ENCODE results near the gene TMEFF1.
A peak's percentile ranks its signal among the peaks of the same experiment; 100 is the strongest.

The TMEFF1 gene

DNA sequence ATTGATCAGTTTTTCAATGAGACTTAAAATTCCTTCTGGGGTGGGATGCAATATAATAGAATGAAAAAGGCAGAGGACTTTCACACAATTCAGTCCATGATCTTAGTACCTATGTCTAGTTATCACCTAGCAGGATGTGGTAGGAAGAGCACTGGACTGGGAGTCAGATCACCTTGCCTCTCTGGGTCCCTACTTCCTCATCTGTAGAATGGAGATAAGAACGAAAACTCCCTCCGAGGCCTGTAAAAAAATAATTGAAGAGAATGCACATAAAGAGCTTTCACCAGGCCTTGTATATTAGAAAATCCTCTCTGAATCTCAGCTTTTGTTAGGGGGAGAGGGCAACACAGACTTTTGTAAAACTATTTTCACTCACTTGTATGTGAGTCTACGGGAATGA lies 681 bp upstream of the TMEFF1 start:
- Histone ChIP-seq H4K20me1 (ENCODE audit: low read depth, low read length) (no peaks in the 10 kb centered on the region), H3K9ac (ENCODE audit: low read length) (peak overlapping the region; percentile 65), H3K4me3 (ENCODE audit: insufficient read depth, low read length, poor library complexity, severe bottlenecking) (no peak overlapping the region), H3F3A (ENCODE audit: insufficient read depth) (peaks cover 7% of the 10 kb centered on the region; the same call in 1 of the 2 replicates), H3K4me2 (ENCODE audit: low read depth, low read length, poor library complexity, severe bottlenecking) (peak overlapping the region; percentile 66), H3K9me2 (replicated peaks; ENCODE audit: insufficient read depth, low read length) (no peaks in the 10 kb centered on the region), H3K27ac (ENCODE audit: low read depth, low read length) (no peak overlapping the region), H3K36me3 (ENCODE audit: low read length) (no peaks in the 10 kb centered on the region), H3K9me3 (ENCODE audit: insufficient read depth, low read length) (no peaks in the 10 kb centered on the region), H3K79me2 (ENCODE audit: insufficient read depth, low read length) (no peaks in the 10 kb centered on the region), H3K27me3 (ENCODE audit: low read length) (no peaks in the 10 kb centered on the region), H2AFZ (ENCODE audit: low read depth, low read length, severe bottlenecking) (peak overlapping the region; percentile 97)
- TF ChIP-seq CTCF (IDR thresholded peaks at IDR 0.05; ENCODE audit: insufficient read depth, low read length, poor library complexity, severe bottlenecking) = no peak
- TF ChIP-seq EZH2phosphoT487 (conservative IDR thresholded peaks at IDR 0.05; ENCODE audit: low read length) = no peak

- peak overlapping the region; percentile 65 for H3K9ac ChIP-seq (ENCODE audit: low read length)
- H3K9me3 ChIP-seq (ENCODE audit: insufficient read depth, low read length) = no peaks in the 10 kb centered on the region
- H3K27ac ChIP-seq (ENCODE audit: low read depth, low read length) = no peak overlapping the region
Measured at GRCh38 chr9:100473276-100474081, 530 bp downstream of the TMEFF1 start.

DNA sequence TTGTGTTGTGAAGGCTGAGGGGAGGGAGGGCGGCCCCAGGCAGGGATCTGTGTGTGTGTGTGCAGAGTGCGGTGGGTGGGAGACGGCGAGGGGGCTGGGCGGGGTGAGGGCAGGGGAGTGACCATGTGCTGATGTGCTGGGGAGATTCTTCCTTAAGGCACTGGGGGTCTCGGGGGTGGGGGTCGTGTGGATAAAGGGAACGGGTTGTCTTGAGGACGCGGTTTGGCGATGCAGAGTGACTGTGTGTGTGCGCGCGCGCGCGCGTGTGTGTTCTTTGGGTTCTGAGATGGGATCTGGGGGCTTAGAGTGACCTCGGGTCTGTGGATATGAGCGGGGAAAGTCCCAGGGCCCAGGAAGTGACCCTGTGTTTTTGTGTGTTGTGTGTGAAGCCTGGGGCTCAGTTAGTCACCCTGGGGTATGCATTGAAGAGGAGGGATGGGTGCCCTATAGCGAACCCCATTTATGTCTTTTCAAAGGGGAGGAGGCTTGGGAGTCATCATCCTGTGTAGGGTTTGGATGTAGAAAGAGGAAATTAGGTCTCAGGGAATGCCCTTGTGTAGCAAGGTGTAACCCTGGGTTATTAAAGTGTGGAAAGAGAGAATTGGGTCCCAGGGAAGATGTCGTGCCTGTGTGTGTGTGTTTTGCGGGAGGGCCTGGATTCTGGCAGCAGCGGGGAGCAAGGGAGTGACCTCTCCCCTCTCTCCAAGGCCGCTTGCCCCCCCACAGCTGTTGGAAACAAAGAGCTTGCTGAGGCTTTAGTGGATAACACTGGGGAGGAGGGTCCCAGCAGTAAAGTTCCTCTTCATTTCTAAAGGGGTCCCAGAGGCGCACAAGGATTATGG lies 1.4 kb downstream of the TMEFF1 start:
- H3K9ac ChIP-seq (ENCODE audit: low read length) = peak overlapping the region; percentile 65
- no peaks in the 10 kb centered on the region for H3K79me2 ChIP-seq (ENCODE audit: insufficient read depth, low read length)
- H3K36me3 ChIP-seq (ENCODE audit: low read length) = no peaks in the 10 kb centered on the region
- H3K4me3 ChIP-seq (ENCODE audit: insufficient read depth, low read length, poor library complexity, severe bottlenecking) = peak overlapping the region; percentile 70
- H2AFZ ChIP-seq (ENCODE audit: low read depth, low read length, severe bottlenecking) = peak overlapping the region; percentile 96
- no peaks in the 10 kb centered on the region for H3K27me3 ChIP-seq (ENCODE audit: low read length)
- H3K9me2 ChIP-seq (replicated peaks; ENCODE audit: insufficient read depth, low read length) = no peaks in the 10 kb centered on the region
- peaks cover 7% of the 10 kb centered on the region; the same call in 1 of the 2 replicates for H3F3A ChIP-seq (ENCODE audit: insufficient read depth)
- peak overlapping the region; percentile 66 for H3K4me2 ChIP-seq (ENCODE audit: low read depth, low read length, poor library complexity, severe bottlenecking)
- no peak overlapping the region for H3K27ac ChIP-seq (ENCODE audit: low read depth, low read length)
- H4K20me1 ChIP-seq (ENCODE audit: low read depth, low read length) = no peaks in the 10 kb centered on the region
- TF ChIP-seq CTCF (IDR thresholded peaks at IDR 0.05; ENCODE audit: insufficient read depth, low read length, poor library complexity, severe bottlenecking) (no peak), EZH2phosphoT487 (conservative IDR thresholded peaks at IDR 0.05; ENCODE audit: low read length) (no peak)
- H3K9me3 ChIP-seq (ENCODE audit: insufficient read depth, low read length) = no peaks in the 10 kb centered on the region

More at GRCh38 chr9:100473276-100474081, 530 bp downstream of the TMEFF1 start:
- peak overlapping the region; percentile 66 for H3K4me2 ChIP-seq (ENCODE audit: low read depth, low read length, poor library complexity, severe bottlenecking)
- no peaks in the 10 kb centered on the region for H3K9me2 ChIP-seq (replicated peaks; ENCODE audit: insufficient read depth, low read length)
- peak overlapping the region; percentile 96 for H2AFZ ChIP-seq (ENCODE audit: low read depth, low read length, severe bottlenecking)
- H3K79me2 ChIP-seq (ENCODE audit: insufficient read depth, low read length) = no peaks in the 10 kb centered on the region
- peaks cover 7% of the 10 kb centered on the region; the same call in 1 of the 2 replicates for H3F3A ChIP-seq (ENCODE audit: insufficient read depth)
- H4K20me1 ChIP-seq (ENCODE audit: low read depth, low read length) = no peaks in the 10 kb centered on the region
- H3K36me3 ChIP-seq (ENCODE audit: low read length) = no peaks in the 10 kb centered on the region
- no peaks in the 10 kb centered on the region for H3K27me3 ChIP-seq (ENCODE audit: low read length)
- TF ChIP-seq EZH2phosphoT487 (conservative IDR thresholded peaks at IDR 0.05; ENCODE audit: low read length) (no peak), CTCF (IDR thresholded peaks at IDR 0.05; ENCODE audit: insufficient read depth, low read length, poor library complexity, severe bottlenecking) (no peak)
- peak overlapping the region; percentile 70 for H3K4me3 ChIP-seq (ENCODE audit: insufficient read depth, low read length, poor library complexity, severe bottlenecking)

Data from SU-DHL-6 (cell line).